ENCODE measurements around the gene RMC1. TPM values are rescaled to one million over a fixed set of nuclear protein-coding genes. Genes with fewer than 3 reads are reported as not detected.

Gene RMC1
- total RNA-seq, 2 experiments from 2014 or later = 26.1 to 28.5 TPM

- Mint-ChIP-seq H3K9me3 (no peaks in the 10 kb centered on the region), H3K27ac (no peak overlapping the region), H3K4me1 (ENCODE audit: low read depth) (peaks cover 29% of the 10 kb centered on the region), H3K36me3 (ENCODE audit: low read depth) (peaks cover 47% of the 10 kb centered on the region), H3K27me3 (no peaks in the 10 kb centered on the region), H3K4me3 (no peak overlapping the region)
- ChIA-PET CTCF (interaction anchor here (0.8 kb wide), 1 partner anchor 52 kb away, joined by 3 read pairs; no protein-coding TSS in a partner anchor), POLR2A (no interaction called here)
- intact Hi-C loops (cut with micrococcal nuclease) = no loop called here
- no peak for TF ChIP-seq CTCF (IDR thresholded peaks at IDR 0.05)
- no peak for DNase-seq
- no peak for ATAC-seq
Measured at GRCh38 chr18:23568281-23569138, 65.2 kb downstream of the RMC1 start.

GRCh38 chr18:23569299-23570063, 66.2 kb downstream of the RMC1 start:
- Mint-ChIP-seq H3K4me1 (ENCODE audit: low read depth) (peaks cover 31% of the 10 kb centered on the region), H3K9me3 (no peaks in the 10 kb centered on the region), H3K4me3 (no peak overlapping the region), H3K27ac (no peak overlapping the region), H3K27me3 (no peaks in the 10 kb centered on the region), H3K36me3 (ENCODE audit: low read depth) (peaks cover 44% of the 10 kb centered on the region)
- DNase-seq (no peak), ATAC-seq (no peak)
- ChIA-PET CTCF (interaction anchor here (0.7 to 0.9 kb wide), 3 partner anchors 13 to 71 kb away, joined by 3 read pairs; no protein-coding TSS in a partner anchor), POLR2A (no interaction called here)
- intact Hi-C loops (cut with micrococcal nuclease) = no loop called here
- TF ChIP-seq CTCF (IDR thresholded peaks at IDR 0.05) = no peak

GRCh38 chr18:23570912-23571504, 67.7 kb downstream of the RMC1 start:
- POLR2A ChIA-PET = interaction anchor here (0.8 to 1.3 kb wide), 3 partner anchors 10 to 20 kb away, joined by 3 read pairs; no protein-coding TSS in a partner anchor
- Mint-ChIP-seq H3K9me3 (no peaks in the 10 kb centered on the region), H3K27ac (no peak overlapping the region), H3K4me3 (no peak overlapping the region), H3K27me3 (no peaks in the 10 kb centered on the region), H3K4me1 (ENCODE audit: low read depth) (peaks cover 39% of the 10 kb centered on the region), H3K36me3 (ENCODE audit: low read depth) (peaks cover 40% of the 10 kb centered on the region)
- CTCF ChIA-PET = interaction anchor here (1.0 kb wide), 1 partner anchor 49 kb away, joined by 3 read pairs; no protein-coding TSS in a partner anchor
- no peak for ATAC-seq
- DNase-seq = no peak
- intact Hi-C loops (cut with micrococcal nuclease) = no loop called here
- TF ChIP-seq CTCF (IDR thresholded peaks at IDR 0.05) = no peak

- no peak for ATAC-seq
- ChIA-PET CTCF (interaction anchor here (1.1 kb wide), 1 partner anchor 12 kb away, joined by 3 read pairs; no protein-coding TSS in a partner anchor), POLR2A (interaction anchor here (0.7 to 1.3 kb wide), 3 partner anchors 9 to 36 kb away, joined by 3 read pairs; partner anchors contain the start of gene NPC1)
- no peak overlapping the region for H3K4me3 Mint-ChIP-seq
- H3K36me3 Mint-ChIP-seq (ENCODE audit: low read depth) = peaks cover 40% of the 10 kb centered on the region
- intact Hi-C loops (cut with micrococcal nuclease) = no loop called here
- no peak for DNase-seq
- H3K4me1 Mint-ChIP-seq (ENCODE audit: low read depth) = peaks cover 43% of the 10 kb centered on the region
- peak overlapping the region; percentile 42 for H3K27ac Mint-ChIP-seq
- TF ChIP-seq CTCF (IDR thresholded peaks at IDR 0.05) = no peak
- no peaks in the 10 kb centered on the region for H3K27me3 Mint-ChIP-seq
- no peaks in the 10 kb centered on the region for H3K9me3 Mint-ChIP-seq
Measured at GRCh38 chr18:23572012-23572411, 68.7 kb downstream of the RMC1 start.
